K562 (cell line): ENCODE results near the gene ZDHHC12. TPM values are rescaled to one million over a fixed set of nuclear protein-coding genes. Genes with fewer than 3 reads are reported as not detected.

ENCODE experiments used
- ATAC-seq: fragments of 200-7000 bp; cut with Tn5 transposase; 3 replicates; pipeline ENCODE4 v1.9.1; 2020; ENCODE audit warnings: moderate library complexity
- BruUV-seq: library from RNA; stranded (reverse); fragments of 400-500 nt; replicated peaks from 2 replicates; lab custom pipeline; 2021; lab: Mats Ljungman, UMichigan
- CTCF ChIA-PET: fragments of 300-600 bp; formaldehyde crosslinking; extraction: SDS; loops from one replicate; lab custom pipeline; 2021; ENCODE audit warnings: low intra/inter-chr PET ratio; lab: Yijun Ruan, JAX
- POLR2A ChIA-PET: fragments of 300-600, 350-650 bp; sonication (Branson Sonifier 250); formaldehyde crosslinking; extraction: SDS; loops from one replicate; lab custom pipeline; 2021; ENCODE audit warnings: antibody characterized with exemption, inconsistent platforms; lab: Yijun Ruan, JAX
- DNase-seq, 4 experiments: peaks; one replicate each; pipeline versions ENCODE4 v3.0.0 to v3.0.0-alpha.2; 2011 to 2018; ENCODE audit warnings: low spot score in 3 of 4, mixed read lengths in 3 of 4; ENCODE audit errors: extremely low read depth in 1 of 4
- FAIRE-seq: peaks from 2 replicates; lab custom pipeline; 2011; peaks lifted over from hg19 to GRCh38; lab: Jason Lieb, UNC
- H2AFZ ChIP-seq: 2 replicates; pipeline ENCODE4 v1.6.0; 2011; ENCODE audit warnings: low read depth, low read length, control low read depth, inconsistent platforms
- H3K27ac ChIP-seq: fragments of 200-600 bp; 3 replicates; pipeline ENCODE4 v1.8.0; 2011; ENCODE audit warnings: low read depth, mild to moderate bottlenecking, control low read depth, inconsistent platforms, low read length, moderate library complexity, mixed read lengths; ENCODE audit errors: extremely low read depth
- H3K27me3 ChIP-seq, 2 experiments: fragments of 300-600 bp in 1 of 2; 2 replicates in 1 of 2; 3 replicates in 1 of 2; pipeline versions ENCODE4 v1.6.0 to v1.8.0; 2011; ENCODE audit warnings: inconsistent platforms in 2 of 2, low read length in 2 of 2, mild to moderate bottlenecking in 1 of 2, mixed read lengths in 1 of 2, moderate library complexity in 1 of 2; ENCODE audit not compliant: control insufficient read depth in 2 of 2, insufficient read depth in 2 of 2
- H3K36me3 ChIP-seq: fragments of 300-600 bp; 3 replicates; pipeline ENCODE4 v1.8.0; 2011; ENCODE audit warnings: mild to moderate bottlenecking, low read length, inconsistent platforms; ENCODE audit not compliant: control insufficient read depth, insufficient read depth
- H3K4me1 ChIP-seq, 2 experiments: fragments of 200-600 bp in 1 of 2; replicated peaks in 1 of 2; 2 replicates in 1 of 2; 3 replicates in 1 of 2; pipeline versions ENCODE4 v1.5.1 to v1.8.0; 2011; ENCODE audit warnings: inconsistent platforms in 2 of 2, low read length in 2 of 2, mild to moderate bottlenecking in 1 of 2, mixed read lengths in 1 of 2, moderate library complexity in 1 of 2; ENCODE audit not compliant: control insufficient read depth in 2 of 2, insufficient read depth in 2 of 2
- H3K4me2 ChIP-seq: 2 replicates; pipeline ENCODE4 v1.6.1; 2011; ENCODE audit warnings: low read length, control low read depth, inconsistent platforms, mixed read lengths; ENCODE audit not compliant: insufficient read depth
- H3K4me3 ChIP-seq: fragments of 200-600 bp; sonication (generic), shearing (Covaris generic); 2 replicates; pipeline ENCODE4 v1.5.1; 2016; ENCODE audit warnings: control low read depth, inconsistent platforms
- H3K79me2 ChIP-seq: fragments of 200-600 bp; 3 replicates; pipeline ENCODE4 v1.8.0; 2011; ENCODE audit warnings: low read length, inconsistent platforms; ENCODE audit not compliant: control insufficient read depth, insufficient read depth
- H3K9ac ChIP-seq, 2 experiments: 2 replicates each; pipeline versions ENCODE4 v1.6.0 to v1.6.1; 2011; ENCODE audit warnings: low read depth in 2 of 2, low read length in 2 of 2, control low read depth in 1 of 2, inconsistent platforms in 1 of 2, mild to moderate bottlenecking in 1 of 2, mixed read lengths in 1 of 2; ENCODE audit not compliant: insufficient read depth in 1 of 2
- H3K9me1 ChIP-seq: one replicate; pipeline ENCODE4 v1.6.0; 2011; ENCODE audit warnings: inconsistent platforms, mild to moderate bottlenecking, low read length, moderate library complexity; ENCODE audit not compliant: control insufficient read depth, insufficient read depth
- H3K9me3 ChIP-seq: replicated peaks from 2 replicates; pipeline ENCODE4 v1.5.1; 2011; ENCODE audit warnings: low read depth, low read length, inconsistent platforms; ENCODE audit not compliant: control insufficient read depth, insufficient read depth
- H4K20me1 ChIP-seq: replicated peaks from 2 replicates; pipeline ENCODE4 v1.6.1; 2011; ENCODE audit warnings: low read length, inconsistent platforms, mixed read lengths; ENCODE audit not compliant: control insufficient read depth, insufficient read depth
- ADNP ChIP-seq: fragments of 200-800 bp; sonication (Bioruptor generic); IDR thresholded peaks from 2 replicates; pipeline ENCODE4 v1.6.1; 2016; ENCODE audit warnings: missing genetic modification characterization, missing compliant biosample characterization
- E2F6 ChIP-seq, 2 experiments: IDR thresholded peaks; 2 replicates each; pipeline ENCODE4 v1.6.1; 2011; ENCODE audit warnings: borderline replicate concordance in 1 of 2, control low read depth in 1 of 2, low read depth in 1 of 2, low read length in 1 of 2, mild to moderate bottlenecking in 1 of 2, mixed read lengths in 1 of 2, moderate library complexity in 1 of 2; ENCODE audit not compliant: insufficient read depth in 1 of 2, insufficient read length in 1 of 2, poor library complexity in 1 of 2, severe bottlenecking in 1 of 2; ENCODE audit errors: extremely low read depth in 1 of 2
- GATAD2B ChIP-seq: fragments of 450-650 bp; IDR thresholded peaks from 2 replicates; pipeline ENCODE4 v1.6.1; 2017; ENCODE audit warnings: mild to moderate bottlenecking, borderline replicate concordance
- NCOA2 ChIP-seq, 2 experiments: fragments of 450-650 bp; IDR thresholded peaks; 2 replicates each; pipeline ENCODE4 v1.6.1; 2018; ENCODE audit warnings: mild to moderate bottlenecking in 2 of 2, moderate library complexity in 1 of 2; ENCODE audit not compliant: partially characterized antibody in 2 of 2
- NR0B1 ChIP-seq: fragments of 450-650 bp; IDR thresholded peaks from one replicate; pipeline ENCODE4 v1.6.1; 2018; ENCODE audit warnings: mild to moderate bottlenecking, moderate library complexity; ENCODE audit not compliant: partially characterized antibody
- PPARD ChIP-seq: fragments of 250-450 bp; sonication (Bioruptor Pico); IDR thresholded peaks from 2 replicates; pipeline ENCODE4 v1.8.0; 2022; ENCODE audit warnings: inconsistent platforms, mild to moderate bottlenecking, moderate library complexity
- TRIM25 ChIP-seq: fragments of 450-650 bp; IDR thresholded peaks from 2 replicates; pipeline ENCODE4 v1.7.0; 2016; ENCODE audit warnings: borderline replicate concordance
- ZBTB1 ChIP-seq: sonication (generic); formaldehyde crosslinking; IDR thresholded peaks from 2 replicates; pipeline ENCODE4 v1.8.1; 2023; ENCODE audit warnings: missing genetic modification reagents, low read depth, mild to moderate bottlenecking, borderline replicate concordance
- WGBS: fragments of 100-300 bp; shearing (Covaris generic); methylation state at CpG from one replicate; pipeline ENCODE4 v1.1.6; 2016; ENCODE audit warnings: low coverage, mixed read lengths; ENCODE audit not compliant: insufficient coverage; ENCODE audit errors: missing lambda C conversion rate; 5-methylcytosine and 5-hydroxymethylcytosine counted together
- in situ Hi-C: fragments of 300-500 bp; cut with MboI; formaldehyde crosslinking; loops from 4 replicates; pipeline ENCODE4 v1.15.0; 2018; ENCODE audit warnings: inconsistent platforms, mixed read lengths
- intact Hi-C: fragments of 100-400 bp; cut with micrococcal nuclease; formaldehyde crosslinking; loops from 2 replicates; pipeline ENCODE4 v1.14.2; 2022
- polyA plus RNA-seq, 8 experiments: library from polyadenylated mRNA; depleted of rRNA in 4 of 8; stranded (reverse) in 5 of 8; unstranded in 3 of 8; fragments of >200 nt; fragmentation: Nextera tagmentation in 2 of 8; fragmentation: Illumina TruSeq in 1 of 8; extraction: Ambion mirVana in 2 of 8; extraction: Trizol in 1 of 8; gene quantifications; 2 replicates each; pipeline versions ENCODE4 v1.2.1 to v1.2.3, GENCODE V29; 2011 to 2014; ENCODE audit warnings: inconsistent platforms in 1 of 8, missing spikeins in 1 of 8
- total RNA-seq, 7 experiments: library from RNA; depleted of rRNA in 6 of 7; stranded (reverse); fragments of >200 nt in 6 of 7; fragmentation: Illumina TruSeq in 2 of 7; extraction: Trizol in 2 of 7; gene quantifications; 2 replicates each; pipeline versions ENCODE4 v1.2.1 to v1.2.3, GENCODE V29; 2011 to 2021; ENCODE audit warnings: low replicate concordance in 1 of 7

Gene ZDHHC12
- total and polyA plus RNA-seq, 9 of the 15 experiments (the other 6 are each of a cell fraction or from before 2014, with no cell fraction given), result 0.21 to 38.0 (median 13.8) TPM

- TF ChIP-seq E2F6 (IDR thresholded peaks at IDR 0.05; ENCODE audit: borderline replicate concordance in 1 of 2, extremely low read depth in 1 of 2, insufficient read depth in 1 of 2, insufficient read length in 1 of 2, low read depth in 1 of 2, low read length in 1 of 2, poor library complexity in 1 of 2, severe bottlenecking in 1 of 2) (no peak), PPARD (CRISPR knock-in tag) (no peak), ADNP (tag) (no peak)
Observed at GRCh38 chr9:128750926-128751595, 27.1 kb upstream of the ZDHHC12 start (continued).

- peak; percentile 84 for ATAC-seq
- Histone ChIP-seq H3K36me3 (peaks cover 2% of the 10 kb centered on the region; the same call in 1 of the 3 replicates), H3K27ac (no peak overlapping the region), H3K79me2 (no peaks in the 10 kb centered on the region), H3K27me3 (no peaks in the 10 kb centered on the region), H3K9me1 (no peaks in the 10 kb centered on the region), H3K4me3 (no peak overlapping the region), H3K4me2 (no peak overlapping the region), H4K20me1 (no peaks in the 10 kb centered on the region), H3K4me1 (peaks cover 0 to 10% of the 10 kb centered on the region in 2 experiments; a peak in 2 of 5 replicates), H2AFZ (no peak overlapping the region), H3K9ac (no peak overlapping the region), H3K9me3 (no peaks in the 10 kb centered on the region)
- no peak for TF ChIP-seq NCOA2 (IDR thresholded peaks at IDR 0.05; ENCODE audit: partially characterized antibody in 2 of 2)
- TF ChIP-seq GATAD2B, result no peak
- TF ChIP-seq NR0B1, result no peak
- no peak for TF ChIP-seq ZBTB1 (CRISPR knock-in tag)
- TF ChIP-seq TRIM25, result no peak
- CTCF ChIA-PET, result interaction anchor here (0.7 kb wide), 1 partner anchor 258 kb away, joined by 3 read pairs; no protein-coding TSS in a partner anchor
- FAIRE-seq, result peak; percentile 44
- in situ Hi-C loops, result no loop called here
- POLR2A ChIA-PET, result interaction anchor here (0.6 kb wide), 1 partner anchor 101 kb away, joined by 3 read pairs; no protein-coding TSS in a partner anchor
- BruUV-seq, result no TSS peak
- WGBS, result 91% methylated on average over 1 of the region's 1 CpG
- intact Hi-C loops, result no loop called here
- DNase-seq, result no peak
Observed at GRCh38 chr9:128747241-128747640, 23.3 kb upstream of the ZDHHC12 start.
